H1 (cell line): ENCODE measurements around the gene PRSS53. TPM values are rescaled to one million over a fixed set of nuclear protein-coding genes. Genes with fewer than 3 reads are reported as not detected.

Source experiments
- CTCF ChIA-PET: fragments of 300-600 bp; sonication (Branson Sonifier 250); formaldehyde crosslinking; loops from one replicate; lab custom pipeline; 2021; ENCODE audit not compliant: partially characterized antibody; lab: Charles Lee
- POLR2A ChIA-PET: fragments of 300-600 bp; sonication (Branson Sonifier 250); formaldehyde crosslinking; loops from one replicate; lab custom pipeline; 2021; ENCODE audit warnings: inconsistent platforms; ENCODE audit not compliant: partially characterized antibody; lab: Charles Lee
- DNase-seq, 2 experiments: peaks; one replicate each; pipeline versions ENCODE4 v3.0.0 to v3.0.0-alpha.2; 2010 to 2022; ENCODE audit warnings: low spot score in 2 of 2, low read depth in 1 of 2, mixed read lengths in 1 of 2
- FAIRE-seq: peaks from 2 replicates; lab custom pipeline; 2011; peaks lifted over from hg19 to GRCh38; lab: Jason Lieb, UNC
- H2AFZ ChIP-seq: 2 replicates; pipeline ENCODE4 v1.8.1; 2012; ENCODE audit warnings: low read length, inconsistent platforms
- H2AK5ac ChIP-seq: 2 replicates; pipeline ENCODE4 v1.6.1; 2013; ENCODE audit warnings: low read depth, low read length
- H2BK120ac ChIP-seq: replicated peaks from 2 replicates; pipeline ENCODE3; 2013; ENCODE audit warnings: low read depth, low read length, inconsistent platforms
- H2BK12ac ChIP-seq: 2 replicates; pipeline ENCODE4 v1.6.1; 2013; ENCODE audit warnings: low read depth, low read length
- H2BK15ac ChIP-seq: 2 replicates; pipeline ENCODE4 v1.6.1; 2013; ENCODE audit warnings: low read length
- H2BK20ac ChIP-seq: 2 replicates; pipeline ENCODE4 v1.6.1; 2013; ENCODE audit warnings: low read length
- H2BK5ac ChIP-seq: 2 replicates; pipeline ENCODE4 v1.6.1; 2013; ENCODE audit warnings: low read depth, low read length
- H3K14ac ChIP-seq: 2 replicates; pipeline ENCODE4 v1.6.1; 2013; ENCODE audit warnings: inconsistent platforms; ENCODE audit not compliant: insufficient read length
- H3K18ac ChIP-seq: 2 replicates; pipeline ENCODE4 v1.6.1; 2013; ENCODE audit warnings: low read length; ENCODE audit errors: extremely low read depth
- H3K23ac ChIP-seq: 2 replicates; pipeline ENCODE4 v1.6.1; 2013; ENCODE audit warnings: inconsistent platforms; ENCODE audit not compliant: insufficient read length
- H3K23me2 ChIP-seq: 2 replicates; pipeline ENCODE4 v1.6.1; 2013; ENCODE audit warnings: low read depth, low read length
- H3K27ac ChIP-seq: 2 replicates; pipeline ENCODE4 v1.6.1; 2011; ENCODE audit warnings: low read depth, low read length, inconsistent platforms
- H3K27me3 ChIP-seq, 4 experiments: replicated peaks in 1 of 4; 1 replicate in 1 of 4; 2 replicates in 3 of 4; pipeline versions ENCODE4 v1.6.1 to v1.8.1; 2011 to 2013; ENCODE audit warnings: low read length in 3 of 4, mild to moderate bottlenecking in 3 of 4, inconsistent platforms in 2 of 4, mixed read lengths in 2 of 4, moderate library complexity in 1 of 4; ENCODE audit not compliant: control insufficient read depth in 3 of 4, insufficient read depth in 3 of 4; ENCODE audit errors: extremely low read depth in 1 of 4
- H3K36me3 ChIP-seq, 4 experiments: 2 replicates each; pipeline versions ENCODE4 v1.6.1 to v1.8.1; 2011 to 2013; ENCODE audit warnings: mild to moderate bottlenecking in 4 of 4, low read length in 3 of 4, moderate library complexity in 2 of 4, control low read depth in 1 of 4, inconsistent platforms in 1 of 4; ENCODE audit not compliant: insufficient read depth in 4 of 4, control insufficient read depth in 2 of 4
- H3K4ac ChIP-seq: replicated peaks from 2 replicates; pipeline ENCODE3; 2013; ENCODE audit warnings: low read length, low read depth, mixed read lengths, inconsistent platforms; ENCODE audit not compliant: insufficient read length
- H3K4me1 ChIP-seq, 4 experiments: replicated peaks in 1 of 4; 1 replicate in 1 of 4; 2 replicates in 3 of 4; pipeline versions ENCODE4 v1.6.1 to v1.8.1; 2011 to 2013; ENCODE audit warnings: low read length in 3 of 4, inconsistent platforms in 2 of 4, mixed read lengths in 1 of 4; ENCODE audit not compliant: insufficient read depth in 4 of 4, control insufficient read depth in 3 of 4
- H3K4me2 ChIP-seq, 2 experiments: 2 replicates each; pipeline versions ENCODE4 v1.6.1 to v1.8.1; 2011 to 2013; ENCODE audit warnings: low read depth in 2 of 2, low read length in 2 of 2, control low read depth in 1 of 2, inconsistent platforms in 1 of 2, mild to moderate bottlenecking in 1 of 2; ENCODE audit not compliant: insufficient read depth in 1 of 2
- H3K4me3 ChIP-seq, 4 experiments: fragments of 200-600, 300-600 bp in 1 of 4; sonication (generic), shearing (Covaris generic), sonication (Bioruptor Twin) in 1 of 4; 2 replicates each; pipeline versions ENCODE4 v1.5.1 to v1.8.1; 2011 to 2016; ENCODE audit warnings: low read length in 4 of 4, low read depth in 3 of 4, control low read depth in 2 of 4, inconsistent platforms in 2 of 4, mild to moderate bottlenecking in 2 of 4, mixed read lengths in 1 of 4, moderate library complexity in 1 of 4; ENCODE audit not compliant: insufficient read depth in 2 of 4; ENCODE audit errors: extremely low read depth in 1 of 4
- H3K56ac ChIP-seq: replicated peaks from 2 replicates; pipeline ENCODE3; 2013; ENCODE audit warnings: low read depth, mild to moderate bottlenecking, mixed read lengths, low read length, inconsistent platforms; ENCODE audit not compliant: insufficient read length
- H3K79me1 ChIP-seq: 2 replicates; pipeline ENCODE4 v1.6.1; 2013; ENCODE audit warnings: low read depth, low read length, control low read depth
- H3K79me2 ChIP-seq, 2 experiments: 2 replicates each; pipeline versions ENCODE4 v1.6.1 to v1.8.1; 2012 to 2013; ENCODE audit warnings: low read length in 2 of 2, mild to moderate bottlenecking in 2 of 2, inconsistent platforms in 1 of 2; ENCODE audit not compliant: insufficient read depth in 2 of 2, control insufficient read depth in 1 of 2
- H3K9ac ChIP-seq, 4 experiments: replicated peaks in 1 of 4; 1 replicate in 1 of 4; 2 replicates in 3 of 4; pipeline versions ENCODE4 v1.6.1 to v1.8.1; 2011 to 2013; ENCODE audit warnings: low read depth in 3 of 4, low read length in 3 of 4, control low read depth in 2 of 4, mild to moderate bottlenecking in 2 of 4, moderate library complexity in 2 of 4, inconsistent platforms in 1 of 4; ENCODE audit errors: extremely low read depth in 1 of 4
- H3K9me3 ChIP-seq, 2 experiments: 2 replicates each; pipeline versions ENCODE4 v1.6.1 to v1.8.1; 2012 to 2013; ENCODE audit warnings: mild to moderate bottlenecking in 2 of 2, moderate library complexity in 2 of 2, control low read depth in 1 of 2, inconsistent platforms in 1 of 2, low read depth in 1 of 2, low read length in 1 of 2, mixed read lengths in 1 of 2; ENCODE audit not compliant: insufficient read depth in 2 of 2
- H4K20me1 ChIP-seq, 2 experiments: replicated peaks in 1 of 2; 2 replicates each; pipeline versions ENCODE3 to v1.8.1; 2011 to 2013; ENCODE audit warnings: inconsistent platforms in 2 of 2, low read length in 2 of 2, mild to moderate bottlenecking in 1 of 2; ENCODE audit not compliant: insufficient read depth in 2 of 2, control insufficient read depth in 1 of 2
- H4K5ac ChIP-seq: 2 replicates; pipeline ENCODE4 v1.6.1; 2013; ENCODE audit warnings: low read length, low read depth, mixed read lengths, inconsistent platforms; ENCODE audit not compliant: insufficient read length
- H4K8ac ChIP-seq: 2 replicates; pipeline ENCODE4 v1.8.0; 2013; ENCODE audit warnings: mild to moderate bottlenecking, moderate library complexity, low read length, inconsistent platforms; ENCODE audit not compliant: insufficient read depth; ENCODE audit errors: extremely low read depth
- H4K91ac ChIP-seq: replicated peaks from 2 replicates; pipeline ENCODE3; 2013; ENCODE audit warnings: low read length, mixed read lengths, inconsistent platforms; ENCODE audit not compliant: insufficient read length
- ASH2L ChIP-seq: fragments of 200-600, 300-600 bp; sonication (generic); IDR thresholded peaks from one replicate; pipeline ENCODE4 v1.7.1; 2017; ENCODE audit warnings: low read length
- BCL11A ChIP-seq, 2 experiments: IDR thresholded peaks; one replicate each; pipeline ENCODE4 v1.6.1; 2011; ENCODE audit warnings: low read depth in 2 of 2, low read length in 2 of 2, mild to moderate bottlenecking in 2 of 2
- EP300 ChIP-seq, 2 experiments: IDR thresholded peaks; 1 replicate in 1 of 2; 2 replicates in 1 of 2; pipeline ENCODE4 v1.6.1; 2011 to 2012; ENCODE audit warnings: low read depth in 2 of 2, low read length in 2 of 2, mild to moderate bottlenecking in 2 of 2, borderline replicate concordance in 1 of 2, inconsistent platforms in 1 of 2, moderate library complexity in 1 of 2
- FOSL1 ChIP-seq: IDR thresholded peaks from 2 replicates; pipeline ENCODE4 v1.6.1; 2011; ENCODE audit warnings: mild to moderate bottlenecking, low read depth, low read length, moderate library complexity; ENCODE audit not compliant: insufficient read depth
- KDM1A ChIP-seq: fragments of 200-600, 300-600 bp; sonication (generic); IDR thresholded peaks from 2 replicates; pipeline ENCODE4 v1.7.1; 2016; ENCODE audit warnings: mild to moderate bottlenecking, low read length, borderline replicate concordance
- KDM4A ChIP-seq: IDR thresholded peaks from one replicate; pipeline ENCODE4 v1.7.1; 2012; ENCODE audit warnings: low read depth, mild to moderate bottlenecking, moderate library complexity, low read length, inconsistent platforms; ENCODE audit not compliant: severe bottlenecking
- PHF8 ChIP-seq: fragments of 200-600 bp; sonication (generic); conservative IDR thresholded peaks from 2 replicates; pipeline ENCODE4 v1.7.1; 2012; ENCODE audit warnings: low read depth, mild to moderate bottlenecking, inconsistent platforms, low read length, moderate library complexity
- SIRT6 ChIP-seq: IDR thresholded peaks from one replicate; pipeline ENCODE4 v1.7.1; 2012; ENCODE audit warnings: low read length, inconsistent platforms
- SP1 ChIP-seq: IDR thresholded peaks from 2 replicates; pipeline ENCODE4 v1.6.1; 2011; ENCODE audit warnings: low read depth, low read length
- WGBS, 2 experiments: shearing (Covaris generic) in 1 of 2; methylation state at CpG; one replicate each; pipeline versions ENCODE4 v1.1.6 to v1.1.7; 2013 to 2015; ENCODE audit warnings: low lambda C conversion rate in 2 of 2, mixed read lengths in 2 of 2, inconsistent platforms in 1 of 2, low coverage in 1 of 2, missing lambda C conversion rate in 1 of 2; ENCODE audit not compliant: insufficient replicate concordance in 2 of 2, insufficient coverage in 1 of 2, insufficient read length in 1 of 2; ENCODE audit errors: extremely low coverage in 1 of 2, missing lambda C conversion rate in 1 of 2; 5-methylcytosine and 5-hydroxymethylcytosine counted together
- polyA plus RNA-seq, 7 experiments: library from polyadenylated mRNA; depleted of rRNA in 3 of 7; stranded (reverse) in 5 of 7; unstranded in 2 of 7; fragments of >200 nt in 5 of 7; fragments of 200-250 nt in 2 of 7; gene quantifications; 1 replicate in 5 of 7; 2 replicates in 1 of 7; 4 replicates in 1 of 7; pipeline versions ENCODE4 v1.2.1 to v1.2.3, GENCODE V29; 2011 to 2013; ENCODE audit warnings: missing spikeins in 2 of 7, mixed read lengths in 2 of 7
- total RNA-seq: library from RNA; stranded (reverse); fragmentation: NEBNext Ultra II Directional; extraction: Animal tissue kit (Norgen Biotek cat#: 25700); gene quantifications from 2 replicates; pipeline ENCODE4 v1.2.1, GENCODE V29; 2021
- TF ChIP-seq, protein P1 (sequence below): IDR thresholded peaks from 2 replicates; pipeline ENCODE4 v1.6.1; 2011; ENCODE audit warnings: low read depth, mild to moderate bottlenecking, low read length; ENCODE audit not compliant: insufficient read depth

Gene PRSS53
- total and polyA plus RNA-seq, 2 of the 8 experiments (the other 6 are each of a cell fraction or from before 2014, with no cell fraction given) = 1.7 to 2.6 TPM

DNA sequence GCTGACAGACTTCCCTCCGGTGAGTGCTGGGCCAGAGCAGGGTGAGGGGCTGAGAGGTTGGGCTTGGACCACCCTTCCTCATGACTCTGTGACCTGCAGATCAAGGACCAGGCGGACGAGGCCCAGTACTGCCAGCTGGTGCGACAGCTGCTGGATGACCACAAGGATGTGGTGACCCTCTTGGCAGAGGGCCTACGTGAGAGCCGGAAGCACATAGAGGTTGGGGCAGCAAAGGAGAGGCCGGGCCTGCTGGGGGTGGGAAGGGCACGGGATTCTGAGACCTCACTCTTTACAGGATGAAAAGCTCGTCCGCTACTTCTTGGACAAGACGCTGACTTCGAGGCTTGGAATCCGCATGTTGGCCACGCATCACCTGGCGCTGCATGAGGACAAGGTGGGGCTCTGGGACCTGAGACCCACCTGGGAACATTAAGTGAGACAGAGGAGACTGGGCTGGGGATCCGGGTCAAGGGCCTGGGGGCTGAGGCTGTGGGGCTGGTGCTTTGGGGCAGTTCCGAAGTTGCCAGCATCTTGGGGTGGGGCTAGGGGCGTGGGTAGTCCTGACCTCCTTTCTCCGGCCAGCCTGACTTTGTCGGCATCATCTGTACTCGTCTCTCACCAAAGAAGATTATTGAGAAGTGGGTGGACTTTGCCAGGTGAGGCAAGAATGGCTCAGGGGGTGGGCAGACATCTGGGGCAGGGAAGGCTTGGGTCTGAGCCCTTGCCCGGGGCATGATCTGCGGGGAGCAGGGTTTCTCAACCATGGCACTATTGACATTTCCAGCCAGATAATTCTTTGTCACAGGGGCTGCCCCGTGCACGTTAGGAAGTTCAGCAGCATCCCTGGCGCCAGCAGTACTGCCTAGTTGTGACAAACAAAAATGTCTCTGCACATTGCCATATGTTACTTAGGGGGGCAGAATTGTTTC lies 21.6 kb upstream of the PRSS53 start:
- WGBS, 2 experiments = 91% methylated on average over 26 of the region's 26 CpGs; no CpG with 5 or more reads in 1 of the 2 experiments
- TF ChIP-seq PHF8 (no peak), SP1 (no peak), SIRT6 (no peak), FOSL1 (no peak), ASH2L (no peak), BCL11A (IDR thresholded peaks at IDR 0.05; ENCODE audit: low read depth in 2 of 2, low read length in 2 of 2) (no peak), EP300 (IDR thresholded peaks at IDR 0.05; ENCODE audit: borderline replicate concordance in 1 of 2, low read depth in 2 of 2, low read length in 2 of 2) (no peak), KDM1A (no peak), KDM4A (no peak)
- TF ChIP-seq, protein P1, sequence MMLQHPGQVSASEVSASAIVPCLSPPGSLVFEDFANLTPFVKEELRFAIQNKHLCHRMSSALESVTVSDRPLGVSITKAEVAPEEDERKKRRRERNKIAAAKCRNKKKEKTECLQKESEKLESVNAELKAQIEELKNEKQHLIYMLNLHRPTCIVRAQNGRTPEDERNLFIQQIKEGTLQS = no peak

More for the DNA sequence above, 21.6 kb upstream of the PRSS53 start:
- ChIA-PET CTCF (interaction anchor here (1.0 to 3.1 kb wide), 2 partner anchors 9 to 32 kb away, joined by 3 to 8 read pairs; no protein-coding TSS in a partner anchor), POLR2A (interaction anchor here (1.2 to 29.9 kb wide), 6 partner anchors 7 to 84 kb away, joined by 3 to 713 read pairs (median 8); partner anchors contain the start of genes KAT8, PRSS36 and PRSS8)
- H3K79me1 ChIP-seq = no peaks in the 10 kb centered on the region; the same call in 1 of the 2 replicates
- H3K9ac ChIP-seq = no peak overlapping the region
- H3K14ac ChIP-seq = no peak overlapping the region
- H3K18ac ChIP-seq = no peak overlapping the region
- no peak overlapping the region for H2BK20ac ChIP-seq
- DNase-seq (no peak), FAIRE-seq (no peak)
- H2AFZ ChIP-seq = no peak overlapping the region
- no peak overlapping the region for H3K23ac ChIP-seq
- H3K27me3 ChIP-seq = no peaks in the 10 kb centered on the region
- no peaks in the 10 kb centered on the region for H4K20me1 ChIP-seq
- H3K4me1 ChIP-seq = peaks cover 0 to 5% (median 2%) of the 10 kb centered on the region in 4 experiments; a peak in 1 of 7 replicates
- H3K4me2 ChIP-seq = no peak overlapping the region
- no peak overlapping the region for H2BK120ac ChIP-seq
- no peak overlapping the region for H2BK5ac ChIP-seq
- H4K8ac ChIP-seq = no peak overlapping the region
- H3K27ac ChIP-seq = no peak overlapping the region
- H3K9me3 ChIP-seq = no peaks in the 10 kb centered on the region
- H3K23me2 ChIP-seq = peaks cover 8% of the 10 kb centered on the region
- no peak overlapping the region for H3K56ac ChIP-seq
- H3K4ac ChIP-seq = no peak overlapping the region
- no peak overlapping the region for H2AK5ac ChIP-seq
- no peak overlapping the region for H3K4me3 ChIP-seq
- no peak overlapping the region for H4K91ac ChIP-seq
- H2BK15ac ChIP-seq = no peak overlapping the region
- H3K79me2 ChIP-seq = no peaks in the 10 kb centered on the region
- no peak overlapping the region for H4K5ac ChIP-seq
- no peak overlapping the region for H2BK12ac ChIP-seq
- H3K36me3 ChIP-seq = peaks cover 2 to 18% (median 12%) of the 10 kb centered on the region in 4 experiments; a peak in 5 of 8 replicates
